K562 (cell line): ENCODE measurements around the gene TLNRD1. TPM values are rescaled to one million over a fixed set of nuclear protein-coding genes. Genes with fewer than 3 reads are reported as not detected.

Source experiments
- ADNP ChIP-seq: fragments of 200-800 bp; sonication (Bioruptor generic); IDR thresholded peaks from 2 replicates; pipeline ENCODE4 v1.6.1; 2016; ENCODE audit warnings: missing genetic modification characterization, missing compliant biosample characterization
- JUN ChIP-seq, 2 experiments: sonication (generic) in 1 of 2; formaldehyde crosslinking in 1 of 2; IDR thresholded peaks; 2 replicates each; pipeline versions ENCODE4 v1.6.1 to v1.8.0; 2012 to 2022; ENCODE audit warnings: borderline replicate concordance in 2 of 2, mild to moderate bottlenecking in 2 of 2, improper control_type of control experiment in 1 of 2, low read depth in 1 of 2, low read length in 1 of 2, missing genetic modification reagents in 1 of 2
- NCOA1 ChIP-seq: fragments of 450-650 bp; IDR thresholded peaks from 2 replicates; pipeline ENCODE4 v1.6.1; 2016; ENCODE audit warnings: low read depth
- PHF21A ChIP-seq: fragments of 450-650 bp; IDR thresholded peaks from 2 replicates; pipeline ENCODE4 v1.6.1; 2017; ENCODE audit warnings: low read depth, borderline replicate concordance
- SOX6 ChIP-seq: fragments of 450-650 bp; IDR thresholded peaks from 2 replicates; pipeline ENCODE4 v1.6.1; 2014; ENCODE audit warnings: mild to moderate bottlenecking
- TAL1 ChIP-seq: fragments of 450-650 bp; IDR thresholded peaks from 2 replicates; pipeline ENCODE4 v1.6.1; 2016; ENCODE audit warnings: mild to moderate bottlenecking
- TEAD4 ChIP-seq, 2 experiments: sonication (generic) in 1 of 2; formaldehyde crosslinking in 1 of 2; IDR thresholded peaks; 2 replicates each; pipeline versions ENCODE4 v1.6.1 to v1.8.0; 2012 to 2022; ENCODE audit warnings: borderline replicate concordance in 1 of 2, inconsistent platforms in 1 of 2, low read length in 1 of 2, mild to moderate bottlenecking in 1 of 2, missing genetic modification reagents in 1 of 2
- ZNF23 ChIP-seq: fragments of 250-450 bp; sonication (Bioruptor Pico); IDR thresholded peaks from 2 replicates; pipeline ENCODE4 v1.4.0; 2020; ENCODE audit warnings: mild to moderate bottlenecking
- ZNF589 ChIP-seq: fragments of 200-800 bp; sonication (Bioruptor generic); IDR thresholded peaks from 2 replicates; pipeline ENCODE4 v1.6.1; 2016; ENCODE audit warnings: low read depth, missing genetic modification characterization, missing compliant biosample characterization
- ZNF75A ChIP-seq: fragments of 450-650 bp; formaldehyde crosslinking; IDR thresholded peaks from 2 replicates; pipeline ENCODE4 v1.4.0; 2020; ENCODE audit warnings: mild to moderate bottlenecking
- polyA plus RNA-seq, 8 experiments: library from polyadenylated mRNA; depleted of rRNA in 4 of 8; stranded (reverse) in 5 of 8; unstranded in 3 of 8; fragments of >200 nt; fragmentation: Nextera tagmentation in 2 of 8; fragmentation: Illumina TruSeq in 1 of 8; extraction: Ambion mirVana in 2 of 8; extraction: Trizol in 1 of 8; gene quantifications; 2 replicates each; pipeline versions ENCODE4 v1.2.1 to v1.2.3, GENCODE V29; 2011 to 2014; ENCODE audit warnings: inconsistent platforms in 1 of 8, missing spikeins in 1 of 8
- total RNA-seq, 7 experiments: library from RNA; depleted of rRNA in 6 of 7; stranded (reverse); fragments of >200 nt in 6 of 7; fragmentation: Illumina TruSeq in 2 of 7; extraction: Trizol in 2 of 7; gene quantifications; 2 replicates each; pipeline versions ENCODE4 v1.2.1 to v1.2.3, GENCODE V29; 2011 to 2021; ENCODE audit warnings: low replicate concordance in 1 of 7
- TF ChIP-seq, protein P1 (sequence below): sonication (generic); formaldehyde crosslinking; IDR thresholded peaks from 2 replicates; pipeline ENCODE4 v1.8.0; 2022; ENCODE audit warnings: missing genetic modification reagents, mild to moderate bottlenecking, borderline replicate concordance
- TF ChIP-seq, protein P2 (sequence below), 2 experiments: fragments of 450-650 bp; IDR thresholded peaks; 2 replicates each; pipeline ENCODE4 v1.6.1; 2018; ENCODE audit warnings: mild to moderate bottlenecking in 2 of 2, low read depth in 1 of 2; ENCODE audit not compliant: partially characterized antibody in 2 of 2
- TF ChIP-seq, protein P3 (sequence below): sonication (generic); formaldehyde crosslinking; IDR thresholded peaks from 2 replicates; pipeline ENCODE4 v1.8.0; 2023; ENCODE audit warnings: mild to moderate bottlenecking, missing genetic modification reagents
- TF ChIP-seq, protein P4 (sequence below): sonication (generic); formaldehyde crosslinking; IDR thresholded peaks from 2 replicates; pipeline ENCODE4 v1.8.0; 2022; ENCODE audit warnings: mild to moderate bottlenecking, missing genetic modification reagents

The TLNRD1 gene
- total and polyA plus RNA-seq, 9 of the 15 experiments (the other 6 are each of a cell fraction or from before 2014, with no cell fraction given) = 1.1 to 33.1 (median 5.7) TPM

DNA sequence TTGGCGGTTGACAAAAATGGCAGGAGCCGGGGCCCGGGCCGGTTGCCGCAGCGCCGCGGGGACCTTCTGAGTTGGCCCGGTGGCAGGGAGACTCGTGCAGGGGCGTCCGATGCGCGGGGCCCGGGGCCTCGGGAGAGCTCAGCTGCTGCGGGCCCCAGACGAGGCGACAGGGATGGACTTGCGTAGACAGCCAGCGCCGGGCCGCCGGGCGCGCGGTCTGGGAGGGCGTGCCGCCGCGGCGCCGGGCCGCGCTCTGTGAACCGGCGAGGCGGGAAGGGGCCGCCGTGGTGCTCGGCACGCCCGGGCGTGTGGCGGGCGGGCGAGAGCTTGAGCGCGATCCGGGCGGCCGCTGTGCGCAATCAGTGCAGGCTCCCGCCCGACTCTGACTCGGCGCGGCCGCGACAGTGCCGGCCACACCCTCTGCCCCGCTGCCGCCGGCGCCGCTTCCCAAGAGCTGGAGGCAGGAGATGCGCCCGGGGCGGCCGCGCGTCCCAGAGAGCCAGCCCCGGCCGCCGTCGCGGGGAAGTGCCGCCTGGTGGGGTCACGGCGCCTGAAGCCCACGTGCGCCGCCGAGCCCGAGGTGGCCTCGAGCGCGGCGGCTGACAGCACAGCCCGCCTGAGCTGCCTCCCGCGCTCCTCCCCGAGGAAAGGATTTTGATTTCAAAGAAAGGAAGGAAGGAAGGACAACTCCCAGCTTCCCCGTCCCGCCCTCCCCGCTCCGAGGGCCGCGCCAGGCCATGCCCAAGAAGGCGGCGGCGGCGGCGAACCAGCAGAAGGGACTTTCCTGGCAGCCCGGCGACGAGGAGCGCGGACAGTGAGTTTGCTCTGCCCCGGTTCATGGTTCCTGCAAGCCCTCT lies 657 bp downstream of the TLNRD1 start (continued):
- TF ChIP-seq, protein P1, sequence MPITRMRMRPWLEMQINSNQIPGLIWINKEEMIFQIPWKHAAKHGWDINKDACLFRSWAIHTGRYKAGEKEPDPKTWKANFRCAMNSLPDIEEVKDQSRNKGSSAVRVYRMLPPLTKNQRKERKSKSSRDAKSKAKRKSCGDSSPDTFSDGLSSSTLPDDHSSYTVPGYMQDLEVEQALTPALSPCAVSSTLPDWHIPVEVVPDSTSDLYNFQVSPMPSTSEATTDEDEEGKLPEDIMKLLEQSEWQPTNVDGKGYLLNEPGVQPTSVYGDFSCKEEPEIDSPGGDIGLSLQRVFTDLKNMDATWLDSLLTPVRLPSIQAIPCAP (CRISPR knock-in tag) = no peak
- TF ChIP-seq, protein P2, sequence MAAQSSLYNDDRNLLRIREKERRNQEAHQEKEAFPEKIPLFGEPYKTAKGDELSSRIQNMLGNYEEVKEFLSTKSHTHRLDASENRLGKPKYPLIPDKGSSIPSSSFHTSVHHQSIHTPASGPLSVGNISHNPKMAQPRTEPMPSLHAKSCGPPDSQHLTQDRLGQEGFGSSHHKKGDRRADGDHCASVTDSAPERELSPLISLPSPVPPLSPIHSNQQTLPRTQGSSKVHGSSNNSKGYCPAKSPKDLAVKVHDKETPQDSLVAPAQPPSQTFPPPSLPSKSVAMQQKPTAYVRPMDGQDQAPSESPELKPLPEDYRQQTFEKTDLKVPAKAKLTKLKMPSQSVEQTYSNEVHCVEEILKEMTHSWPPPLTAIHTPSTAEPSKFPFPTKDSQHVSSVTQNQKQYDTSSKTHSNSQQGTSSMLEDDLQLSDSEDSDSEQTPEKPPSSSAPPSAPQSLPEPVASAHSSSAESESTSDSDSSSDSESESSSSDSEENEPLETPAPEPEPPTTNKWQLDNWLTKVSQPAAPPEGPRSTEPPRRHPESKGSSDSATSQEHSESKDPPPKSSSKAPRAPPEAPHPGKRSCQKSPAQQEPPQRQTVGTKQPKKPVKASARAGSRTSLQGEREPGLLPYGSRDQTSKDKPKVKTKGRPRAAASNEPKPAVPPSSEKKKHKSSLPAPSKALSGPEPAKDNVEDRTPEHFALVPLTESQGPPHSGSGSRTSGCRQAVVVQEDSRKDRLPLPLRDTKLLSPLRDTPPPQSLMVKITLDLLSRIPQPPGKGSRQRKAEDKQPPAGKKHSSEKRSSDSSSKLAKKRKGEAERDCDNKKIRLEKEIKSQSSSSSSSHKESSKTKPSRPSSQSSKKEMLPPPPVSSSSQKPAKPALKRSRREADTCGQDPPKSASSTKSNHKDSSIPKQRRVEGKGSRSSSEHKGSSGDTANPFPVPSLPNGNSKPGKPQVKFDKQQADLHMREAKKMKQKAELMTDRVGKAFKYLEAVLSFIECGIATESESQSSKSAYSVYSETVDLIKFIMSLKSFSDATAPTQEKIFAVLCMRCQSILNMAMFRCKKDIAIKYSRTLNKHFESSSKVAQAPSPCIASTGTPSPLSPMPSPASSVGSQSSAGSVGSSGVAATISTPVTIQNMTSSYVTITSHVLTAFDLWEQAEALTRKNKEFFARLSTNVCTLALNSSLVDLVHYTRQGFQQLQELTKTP (IDR thresholded peaks at IDR 0.05; ENCODE audit: low read depth in 1 of 2, partially characterized antibody in 2 of 2) = no peak
- no peak for TF ChIP-seq ZNF23
- TF ChIP-seq ZNF589 (CRISPR knock-in tag) = no peak
- no peak for TF ChIP-seq ADNP (tag)
- no peak for TF ChIP-seq TEAD4 (IDR thresholded peaks at IDR 0.05; ENCODE audit: low read length)
- TF ChIP-seq TEAD4 (CRISPR knock-in tag; IDR thresholded peaks at IDR 0.05; ENCODE audit: borderline replicate concordance) = 0 out of 2 replicates have a peak, but pooled peaks have one; percentile 21
- TF ChIP-seq PHF21A = no peak
- TF ChIP-seq, protein P3, sequence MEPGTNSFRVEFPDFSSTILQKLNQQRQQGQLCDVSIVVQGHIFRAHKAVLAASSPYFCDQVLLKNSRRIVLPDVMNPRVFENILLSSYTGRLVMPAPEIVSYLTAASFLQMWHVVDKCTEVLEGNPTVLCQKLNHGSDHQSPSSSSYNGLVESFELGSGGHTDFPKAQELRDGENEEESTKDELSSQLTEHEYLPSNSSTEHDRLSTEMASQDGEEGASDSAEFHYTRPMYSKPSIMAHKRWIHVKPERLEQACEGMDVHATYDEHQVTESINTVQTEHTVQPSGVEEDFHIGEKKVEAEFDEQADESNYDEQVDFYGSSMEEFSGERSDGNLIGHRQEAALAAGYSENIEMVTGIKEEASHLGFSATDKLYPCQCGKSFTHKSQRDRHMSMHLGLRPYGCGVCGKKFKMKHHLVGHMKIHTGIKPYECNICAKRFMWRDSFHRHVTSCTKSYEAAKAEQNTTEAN (CRISPR knock-in tag) = no peak
- TF ChIP-seq JUN (IDR thresholded peaks at IDR 0.05; ENCODE audit: borderline replicate concordance, low read depth, low read length) = no peak
- 0 out of 2 replicates have a peak, but pooled peaks have one; percentile 48 for TF ChIP-seq JUN (CRISPR knock-in tag; IDR thresholded peaks at IDR 0.05; ENCODE audit: borderline replicate concordance)
- TF ChIP-seq SOX6 = no peak
- TF ChIP-seq, protein P4, sequence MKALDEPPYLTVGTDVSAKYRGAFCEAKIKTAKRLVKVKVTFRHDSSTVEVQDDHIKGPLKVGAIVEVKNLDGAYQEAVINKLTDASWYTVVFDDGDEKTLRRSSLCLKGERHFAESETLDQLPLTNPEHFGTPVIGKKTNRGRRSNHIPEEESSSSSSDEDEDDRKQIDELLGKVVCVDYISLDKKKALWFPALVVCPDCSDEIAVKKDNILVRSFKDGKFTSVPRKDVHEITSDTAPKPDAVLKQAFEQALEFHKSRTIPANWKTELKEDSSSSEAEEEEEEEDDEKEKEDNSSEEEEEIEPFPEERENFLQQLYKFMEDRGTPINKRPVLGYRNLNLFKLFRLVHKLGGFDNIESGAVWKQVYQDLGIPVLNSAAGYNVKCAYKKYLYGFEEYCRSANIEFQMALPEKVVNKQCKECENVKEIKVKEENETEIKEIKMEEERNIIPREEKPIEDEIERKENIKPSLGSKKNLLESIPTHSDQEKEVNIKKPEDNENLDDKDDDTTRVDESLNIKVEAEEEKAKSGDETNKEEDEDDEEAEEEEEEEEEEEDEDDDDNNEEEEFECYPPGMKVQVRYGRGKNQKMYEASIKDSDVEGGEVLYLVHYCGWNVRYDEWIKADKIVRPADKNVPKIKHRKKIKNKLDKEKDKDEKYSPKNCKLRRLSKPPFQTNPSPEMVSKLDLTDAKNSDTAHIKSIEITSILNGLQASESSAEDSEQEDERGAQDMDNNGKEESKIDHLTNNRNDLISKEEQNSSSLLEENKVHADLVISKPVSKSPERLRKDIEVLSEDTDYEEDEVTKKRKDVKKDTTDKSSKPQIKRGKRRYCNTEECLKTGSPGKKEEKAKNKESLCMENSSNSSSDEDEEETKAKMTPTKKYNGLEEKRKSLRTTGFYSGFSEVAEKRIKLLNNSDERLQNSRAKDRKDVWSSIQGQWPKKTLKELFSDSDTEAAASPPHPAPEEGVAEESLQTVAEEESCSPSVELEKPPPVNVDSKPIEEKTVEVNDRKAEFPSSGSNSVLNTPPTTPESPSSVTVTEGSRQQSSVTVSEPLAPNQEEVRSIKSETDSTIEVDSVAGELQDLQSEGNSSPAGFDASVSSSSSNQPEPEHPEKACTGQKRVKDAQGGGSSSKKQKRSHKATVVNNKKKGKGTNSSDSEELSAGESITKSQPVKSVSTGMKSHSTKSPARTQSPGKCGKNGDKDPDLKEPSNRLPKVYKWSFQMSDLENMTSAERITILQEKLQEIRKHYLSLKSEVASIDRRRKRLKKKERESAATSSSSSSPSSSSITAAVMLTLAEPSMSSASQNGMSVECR (CRISPR knock-in tag) = peak; percentile 41; the same call in 1 of the 2 replicates
- TF ChIP-seq TAL1 = no peak
- TF ChIP-seq NCOA1 = no peak
- TF ChIP-seq ZNF75A = no peak
